HepG2 (cell line): ENCODE measurements around the gene SMAD3. TPM values are rescaled to one million over a fixed set of nuclear protein-coding genes. Genes with fewer than 3 reads are reported as not detected.

Source experiments
- ATAC-seq: fragments of 200-7000 bp; cut with Tn5 transposase; 3 replicates; pipeline ENCODE4 v1.9.1; 2020; ENCODE audit warnings: mild to moderate bottlenecking, moderate library complexity
- BruUV-seq: library from RNA; stranded (reverse); fragments of 400-500 nt; replicated peaks from 2 replicates; lab custom pipeline; 2021; lab: Mats Ljungman, UMichigan
- CTCF ChIA-PET: fragments of 300-600 bp; formaldehyde crosslinking; extraction: SDS; loops from one replicate; lab custom pipeline; 2021; ENCODE audit warnings: low total read pairs, inconsistent platforms, low intra/inter-chr PET ratio; lab: Yijun Ruan, JAX
- POLR2A ChIA-PET: fragments of 350-600 bp; sonication (Branson Sonifier 250); formaldehyde crosslinking; loops from one replicate; lab custom pipeline; 2020; ENCODE audit warnings: antibody characterized with exemption, inconsistent platforms; lab: Yijun Ruan, JAX
- DNase-seq: peaks from one replicate; pipeline ENCODE4 v3.0.0-alpha.2; 2015; ENCODE audit warnings: low spot score
- FAIRE-seq: peaks from 3 replicates; lab custom pipeline; 2011; peaks lifted over from hg19 to GRCh38; lab: Jason Lieb, UNC
- H2AFZ ChIP-seq: one replicate; pipeline ENCODE4 v1.6.1; 2011; ENCODE audit warnings: low read length, inconsistent platforms
- H3K27ac ChIP-seq: fragments of 300-600 bp; 3 replicates; pipeline ENCODE4 v1.8.0; 2011; ENCODE audit warnings: mixed run types, mild to moderate bottlenecking, mixed read lengths, low read length, inconsistent platforms; ENCODE audit not compliant: insufficient read depth; ENCODE audit errors: extremely low read length
- H3K27me3 ChIP-seq, 2 experiments: fragments of 200-600 bp in 1 of 2; 2 replicates in 1 of 2; 3 replicates in 1 of 2; pipeline versions ENCODE4 v1.6.0 to v1.8.0; 2011; ENCODE audit warnings: low read length in 2 of 2, mild to moderate bottlenecking in 2 of 2, moderate library complexity in 2 of 2, inconsistent platforms in 1 of 2; ENCODE audit not compliant: insufficient read depth in 2 of 2, control insufficient read depth in 1 of 2
- H3K36me3 ChIP-seq, 2 experiments: fragments of 200-600 bp in 1 of 2; replicated peaks in 1 of 2; 2 replicates in 1 of 2; 3 replicates in 1 of 2; pipeline versions ENCODE4 v1.5.1 to v1.8.0; 2011; ENCODE audit warnings: low read length in 2 of 2, inconsistent platforms in 1 of 2; ENCODE audit not compliant: insufficient read depth in 2 of 2, control insufficient read depth in 1 of 2
- H3K4me1 ChIP-seq: 2 replicates; pipeline ENCODE4 v1.5.1; 2012; ENCODE audit warnings: low read length, inconsistent platforms; ENCODE audit not compliant: insufficient read depth
- H3K4me2 ChIP-seq: 2 replicates; pipeline ENCODE4 v1.6.0; 2011; ENCODE audit warnings: low read depth, low read length, inconsistent platforms
- H3K4me3 ChIP-seq, 3 experiments: fragments of 200-600 bp in 1 of 3; sonication (generic), shearing (Covaris generic) in 1 of 3; replicated peaks in 1 of 3; 2 replicates each; pipeline ENCODE4 v1.5.1; 2011 to 2016; ENCODE audit warnings: low read length in 3 of 3, inconsistent platforms in 2 of 3, low read depth in 2 of 3, mild to moderate bottlenecking in 2 of 3, control low read depth in 1 of 3, mixed read lengths in 1 of 3; ENCODE audit not compliant: insufficient read depth in 1 of 3
- H3K79me2 ChIP-seq: one replicate; pipeline ENCODE4 v1.6.1; 2011; ENCODE audit warnings: low read length, inconsistent platforms; ENCODE audit not compliant: insufficient read depth
- H3K9ac ChIP-seq: 2 replicates; pipeline ENCODE4 v1.6.0; 2011; ENCODE audit warnings: mild to moderate bottlenecking, low read depth, low read length, inconsistent platforms; ENCODE audit not compliant: insufficient read depth
- H3K9me3 ChIP-seq: 2 replicates; pipeline ENCODE4 v1.5.1; 2012; ENCODE audit warnings: mild to moderate bottlenecking, low read length
- H4K20me1 ChIP-seq: 2 replicates; pipeline ENCODE4 v1.6.0; 2011; ENCODE audit warnings: inconsistent platforms, mild to moderate bottlenecking, low read length, moderate library complexity; ENCODE audit not compliant: insufficient read depth
- ATF1 ChIP-seq: IDR thresholded peaks from 2 replicates; pipeline ENCODE4 v1.6.1; 2016; ENCODE audit warnings: mild to moderate bottlenecking, control low read depth
- NCOA1 ChIP-seq: sonication (generic); formaldehyde crosslinking; IDR thresholded peaks from 2 replicates; pipeline ENCODE4 v1.9.0; 2021; ENCODE audit warnings: missing genetic modification reagents
- NCOA2 ChIP-seq: sonication (generic); formaldehyde crosslinking; IDR thresholded peaks from 2 replicates; pipeline ENCODE4 v1.8.0; 2022; ENCODE audit warnings: inconsistent platforms
- PCBP2 ChIP-seq: fragments of 200-400 bp; formaldehyde crosslinking; optimal IDR thresholded peaks from 2 replicates; pipeline ENCODE3; 2018; ENCODE audit warnings: low read length, low read depth; ENCODE audit not compliant: poor library complexity, severe bottlenecking
- RORA ChIP-seq: sonication (generic); formaldehyde crosslinking; IDR thresholded peaks from 2 replicates; pipeline ENCODE4 v1.5.0; 2020; ENCODE audit warnings: mild to moderate bottlenecking, missing genetic modification reagents, moderate library complexity
- SMC3 ChIP-seq: IDR thresholded peaks from 2 replicates; pipeline ENCODE4 v1.6.1; 2011; ENCODE audit warnings: low read length, improper control_type of control experiment
- ZBTB38 ChIP-seq: sonication (generic); formaldehyde crosslinking; IDR thresholded peaks from 2 replicates; pipeline ENCODE4 v1.5.1; 2020; ENCODE audit warnings: mild to moderate bottlenecking, missing genetic modification reagents
- ZNF121 ChIP-seq: sonication (generic); formaldehyde crosslinking; IDR thresholded peaks from 2 replicates; pipeline ENCODE4 v1.5.0; 2020; ENCODE audit warnings: mild to moderate bottlenecking, missing genetic modification reagents
- ZNF30 ChIP-seq: sonication (generic); formaldehyde crosslinking; IDR thresholded peaks from 2 replicates; pipeline ENCODE4 v1.5.0; 2020; ENCODE audit warnings: mild to moderate bottlenecking, missing genetic modification reagents
- WGBS: methylation state at CpG from one replicate; pipeline ENCODE4 v1.1.6; 2017; ENCODE audit warnings: low lambda C conversion rate; 5-methylcytosine and 5-hydroxymethylcytosine counted together
- in situ Hi-C: cut with HindIII; loops from 2 replicates; pipeline ENCODE4 v1.10.0; 2017; ENCODE audit warnings: low pct_unique_long_range_greater_than_20kb; ENCODE audit not compliant: extremely low pct_ligation_motif_present
- intact Hi-C: fragments of 100-400 bp; cut with micrococcal nuclease; formaldehyde crosslinking; loops from one replicate; pipeline ENCODE4 v1.10.0; 2022; ENCODE audit not compliant: unreplicated experiment
- polyA plus RNA-seq, 8 experiments: library from polyadenylated mRNA; depleted of rRNA in 3 of 8; stranded (reverse) in 7 of 8; unstranded in 1 of 8; fragments of >200 nt; fragmentation: Illumina TruSeq in 4 of 8; extraction: Trizol in 4 of 8; gene quantifications; 2 replicates each; pipeline versions ENCODE4 v1.2.1 to v1.2.3, GENCODE V29; 2011 to 2016; ENCODE audit warnings: low read depth in 4 of 8, missing spikeins in 1 of 8, mixed read lengths in 1 of 8; ENCODE audit not compliant: insufficient read depth in 1 of 8
- total RNA-seq, 5 experiments: library from RNA; depleted of rRNA; stranded (reverse); fragments of >200 nt; fragmentation: Illumina TruSeq; extraction: Trizol; gene quantifications; 2 replicates each; pipeline ENCODE4 v1.2.3, GENCODE V29; 2016; ENCODE audit warnings: low read depth in 1 of 5
- TF ChIP-seq, protein P1 (sequence below): sonication (generic); formaldehyde crosslinking; IDR thresholded peaks from 2 replicates; pipeline ENCODE4 v1.4.0; 2020; ENCODE audit warnings: missing genetic modification reagents
- TF ChIP-seq, protein P2 (sequence below): IDR thresholded peaks from 2 replicates; pipeline ENCODE4 v1.6.1; 2016; ENCODE audit warnings: missing biosample characterization, missing genetic modification reagents, low read depth
- TF ChIP-seq, protein P3 (sequence below): sonication (generic); formaldehyde crosslinking; IDR thresholded peaks from 2 replicates; pipeline ENCODE4 v1.5.0; 2020; ENCODE audit warnings: mild to moderate bottlenecking, missing genetic modification reagents, borderline replicate concordance

The SMAD3 gene
- total and polyA plus RNA-seq, 2 of the 13 experiments (the other 11 are each of a cell fraction or from before 2014, with no cell fraction given) = 8.6 to 56.3 TPM

DNA sequence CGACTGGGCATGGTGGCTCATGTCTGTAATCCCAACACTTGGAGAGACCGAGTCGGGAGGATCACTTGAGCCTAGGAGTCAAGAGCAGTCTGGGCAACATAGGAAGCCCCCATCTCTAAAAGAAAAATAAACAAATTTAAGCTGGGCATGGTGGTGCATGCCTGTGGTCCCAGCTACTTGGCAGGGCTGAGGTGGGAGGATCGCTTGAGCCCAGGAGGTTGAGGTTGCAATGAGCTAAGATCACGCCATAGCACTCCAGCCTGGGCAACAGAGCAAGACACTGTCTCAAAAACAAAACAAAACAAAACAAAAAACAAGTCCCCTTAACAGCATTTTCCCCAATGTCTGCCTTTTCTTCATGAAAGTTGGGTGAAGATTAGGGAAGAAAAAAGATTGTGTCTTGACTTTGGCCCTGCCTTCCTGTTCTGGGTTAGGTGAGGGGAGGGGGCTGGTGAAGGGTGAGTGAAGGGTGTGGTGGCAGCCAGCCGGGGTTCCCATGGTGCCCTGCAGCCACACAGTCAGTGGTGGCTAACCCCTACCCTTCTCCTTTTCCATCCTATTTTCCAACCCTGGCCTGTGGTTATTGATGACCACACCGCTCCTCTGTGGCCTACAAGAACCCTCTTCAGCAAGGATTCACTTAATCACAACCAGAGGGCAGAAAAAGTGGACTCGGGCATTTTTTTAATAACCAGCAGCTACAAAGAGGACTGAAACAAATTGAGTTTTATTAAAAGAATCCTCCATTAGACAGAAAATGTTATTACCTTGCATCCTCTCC, 28.4 kb upstream of the SMAD3 start:
- Histone ChIP-seq H3K27ac (no peak overlapping the region), H3K9ac (no peak overlapping the region), H3K4me2 (no peak overlapping the region), H2AFZ (no peak overlapping the region), H3K4me3 (no peak overlapping the region), H3K36me3 (no peaks in the 10 kb centered on the region; a peak in 2 of 5 replicates), H3K4me1 (peaks cover 13% of the 10 kb centered on the region), H3K27me3 (no peaks in the 10 kb centered on the region), H3K9me3 (no peaks in the 10 kb centered on the region), H3K79me2 (no peaks in the 10 kb centered on the region), H4K20me1 (no peaks in the 10 kb centered on the region; the same call in none of the 2 replicates)
- 94% methylated on average over 8 of the region's 8 CpGs for WGBS
- no peak for FAIRE-seq
- in situ Hi-C loops = no loop called here
- TF ChIP-seq, protein P1, sequence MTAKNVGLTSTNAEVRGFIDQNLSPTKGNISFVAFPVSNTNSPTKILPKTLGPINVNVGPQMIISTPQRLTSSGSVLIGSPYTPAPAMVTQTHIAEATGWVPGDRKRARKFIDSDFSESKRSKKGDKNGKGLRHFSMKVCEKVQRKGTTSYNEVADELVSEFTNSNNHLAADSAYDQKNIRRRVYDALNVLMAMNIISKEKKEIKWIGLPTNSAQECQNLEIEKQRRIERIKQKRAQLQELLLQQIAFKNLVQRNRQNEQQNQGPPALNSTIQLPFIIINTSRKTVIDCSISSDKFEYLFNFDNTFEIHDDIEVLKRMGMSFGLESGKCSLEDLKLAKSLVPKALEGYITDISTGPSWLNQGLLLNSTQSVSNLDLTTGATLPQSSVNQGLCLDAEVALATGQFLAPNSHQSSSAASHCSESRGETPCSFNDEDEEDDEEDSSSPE (CRISPR knock-in tag) = no peak
- no peak for TF ChIP-seq NCOA2
- TF ChIP-seq ZNF121 (CRISPR knock-in tag) = 0 out of 2 replicates have a peak, but pooled peaks have one; percentile 14
- TF ChIP-seq ZBTB38 (CRISPR knock-in tag) = no peak
- no peak for TF ChIP-seq NCOA1
- ATAC-seq = no peak
- intact Hi-C loops = no loop called here
- ChIA-PET CTCF (no interaction called here), POLR2A (interaction anchor here (0.7 to 0.9 kb wide), 2 partner anchors 11 to 203 kb away, joined by 3 to 5 read pairs; no protein-coding TSS in a partner anchor)
- no peak for DNase-seq
- no TSS peak for BruUV-seq

DNA sequence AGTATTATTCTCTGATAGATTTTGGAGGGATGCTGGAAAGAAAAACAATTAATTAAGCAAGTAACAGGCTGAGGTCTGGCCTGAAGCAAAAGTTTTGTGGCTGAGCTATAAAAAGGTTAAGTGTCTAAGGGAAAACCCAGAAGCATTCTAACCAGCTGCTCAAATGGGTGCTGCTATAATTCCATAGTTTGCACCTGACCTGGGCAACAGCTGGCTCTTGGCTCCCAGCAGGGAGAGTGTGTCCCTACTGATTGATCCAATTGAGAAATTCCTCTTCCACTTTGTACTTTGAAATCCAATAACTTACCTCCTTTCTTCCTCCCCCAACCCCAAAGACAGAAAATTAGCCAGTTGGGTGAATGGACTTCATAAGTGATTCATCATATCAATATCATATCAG, 27.7 kb upstream of the SMAD3 start:
- Histone ChIP-seq H4K20me1 (no peaks in the 10 kb centered on the region; the same call in 1 of the 2 replicates), H3K9me3 (no peaks in the 10 kb centered on the region), H3K36me3 (no peaks in the 10 kb centered on the region; a peak in 2 of 5 replicates), H2AFZ (no peak overlapping the region), H3K4me3 (no peak overlapping the region), H3K4me2 (no peak overlapping the region), H3K27ac (no peak overlapping the region), H3K79me2 (no peaks in the 10 kb centered on the region), H3K9ac (no peak overlapping the region), H3K4me1 (peaks cover 10% of the 10 kb centered on the region), H3K27me3 (no peaks in the 10 kb centered on the region)
- ATAC-seq (no peak), DNase-seq (no peak), FAIRE-seq (no peak)
- ChIA-PET POLR2A (interaction anchor here (0.9 to 1.8 kb wide), 3 partner anchors 10 to 28 kb away, joined by 3 to 5 read pairs (median 5); no protein-coding TSS in a partner anchor), CTCF (no interaction called here)
- intact Hi-C loops (no loop called here), in situ Hi-C loops (no loop called here)
- BruUV-seq = no TSS peak
- TF ChIP-seq, protein P2, sequence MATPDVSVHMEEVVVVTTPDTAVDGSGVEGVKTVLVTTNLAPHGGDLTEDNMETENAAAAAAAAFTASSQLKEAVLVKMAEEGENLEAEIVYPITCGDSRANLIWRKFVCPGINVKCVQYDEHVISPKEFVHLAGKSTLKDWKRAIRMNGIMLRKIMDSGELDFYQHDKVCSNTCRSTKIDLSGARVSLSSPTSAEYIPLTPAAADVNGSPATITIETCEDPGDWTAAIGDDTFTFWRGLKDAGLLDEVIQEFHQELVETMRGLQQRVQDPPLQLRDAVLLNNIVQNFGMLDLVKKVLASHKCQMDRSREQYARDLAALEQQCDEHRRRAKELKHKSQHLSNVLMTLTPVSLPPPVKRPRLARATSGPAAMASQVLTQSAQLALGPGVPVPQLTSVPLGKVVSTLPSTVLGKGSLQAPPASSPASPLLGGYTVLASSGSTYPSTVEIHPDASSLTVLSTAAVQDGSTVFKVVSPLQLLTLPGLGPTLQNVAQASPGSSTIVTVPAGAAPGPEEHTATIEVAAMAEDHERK (CRISPR knock-in tag) = no peak
- TF ChIP-seq, protein P3, sequence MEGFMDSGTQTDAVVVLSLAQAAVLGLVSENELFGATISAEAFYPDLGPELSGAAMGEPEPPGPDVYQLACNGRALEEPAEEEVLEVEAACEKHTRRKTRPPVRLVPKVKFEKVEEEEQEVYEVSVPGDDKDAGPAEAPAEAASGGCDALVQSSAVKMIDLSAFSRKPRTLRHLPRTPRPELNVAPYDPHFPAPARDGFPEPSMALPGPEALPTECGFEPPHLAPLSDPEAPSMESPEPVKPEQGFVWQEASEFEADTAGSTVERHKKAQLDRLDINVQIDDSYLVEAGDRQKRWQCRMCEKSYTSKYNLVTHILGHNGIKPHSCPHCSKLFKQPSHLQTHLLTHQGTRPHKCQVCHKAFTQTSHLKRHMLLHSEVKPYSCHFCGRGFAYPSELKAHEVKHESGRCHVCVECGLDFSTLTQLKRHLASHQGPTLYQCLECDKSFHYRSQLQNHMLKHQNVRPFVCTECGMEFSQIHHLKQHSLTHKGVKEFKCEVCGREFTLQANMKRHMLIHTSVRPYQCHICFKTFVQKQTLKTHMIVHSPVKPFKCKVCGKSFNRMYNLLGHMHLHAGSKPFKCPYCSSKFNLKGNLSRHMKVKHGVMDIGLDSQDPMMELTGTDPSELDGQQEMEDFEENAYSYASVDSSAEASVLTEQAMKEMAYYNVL = no peak
- TF ChIP-seq RORA (CRISPR knock-in tag) = no peak
- no peak for TF ChIP-seq SMC3
- TF ChIP-seq ATF1 (CRISPR knock-in tag) = no peak
- TF ChIP-seq ZNF30 (CRISPR knock-in tag) = no peak
- no peak for TF ChIP-seq PCBP2
